K562 (cell line): ENCODE measurements around the gene DAPK3. TPM values are rescaled to one million over a fixed set of nuclear protein-coding genes. Genes with fewer than 3 reads are reported as not detected.

ENCODE experiments used
- BCOR ChIP-seq: fragments of 450-650 bp; IDR thresholded peaks from 2 replicates; pipeline ENCODE4 v1.6.1; 2016
- EGR1 ChIP-seq: fragments of 450-650 bp; conservative IDR thresholded peaks from 2 replicates; pipeline ENCODE4 v1.6.1; 2017; ENCODE audit warnings: mild to moderate bottlenecking
- FOXA3 ChIP-seq, 2 experiments: fragments of 450-650 bp in 1 of 2; sonication (generic) in 1 of 2; formaldehyde crosslinking; IDR thresholded peaks in 1 of 2; conservative IDR thresholded peaks in 1 of 2; 2 replicates each; pipeline versions ENCODE4 v1.4.0 to v1.8.0; 2020 to 2022; ENCODE audit warnings: mild to moderate bottlenecking in 2 of 2, missing genetic modification reagents in 1 of 2
- HDAC6 ChIP-seq: IDR thresholded peaks from 2 replicates; pipeline ENCODE4 v1.6.1; 2012; ENCODE audit warnings: low read depth, mild to moderate bottlenecking, control low read depth, inconsistent platforms, low read length, moderate library complexity
- HMG20B ChIP-seq: fragments of 250-450 bp; sonication (Bioruptor Pico); IDR thresholded peaks from 2 replicates; pipeline ENCODE4 v1.5.0; 2021; ENCODE audit warnings: mild to moderate bottlenecking
- KLF6 ChIP-seq: fragments of 250-450 bp; sonication (Bioruptor Pico); IDR thresholded peaks from 2 replicates; pipeline ENCODE4 v1.4.0; 2020; ENCODE audit warnings: mild to moderate bottlenecking, moderate library complexity, borderline replicate concordance
- MECOM ChIP-seq: fragments of 250-450 bp; sonication (Bioruptor Pico); IDR thresholded peaks from 2 replicates; pipeline ENCODE4 v1.8.0; 2022; ENCODE audit warnings: inconsistent platforms
- NFIX ChIP-seq: fragments of 250-450 bp; sonication (Bioruptor Pico); IDR thresholded peaks from 2 replicates; pipeline ENCODE4 v1.4.0; 2020; ENCODE audit warnings: low read depth, mild to moderate bottlenecking, moderate library complexity
- RFX1 ChIP-seq: fragments of 450-650 bp; IDR thresholded peaks from 2 replicates; pipeline ENCODE4 v1.6.1; 2016; ENCODE audit warnings: mild to moderate bottlenecking, moderate library complexity
- RHOXF2B ChIP-seq: fragments of 250-450 bp; sonication (Bioruptor Pico); conservative IDR thresholded peaks from 2 replicates; pipeline ENCODE4 v1.5.1; 2021
- USF2 ChIP-seq: sonication (generic); formaldehyde crosslinking; IDR thresholded peaks from 2 replicates; pipeline ENCODE4 v1.5.0; 2020; ENCODE audit warnings: missing genetic modification reagents
- ZNF263 ChIP-seq: sonication (generic); formaldehyde crosslinking; IDR thresholded peaks from 2 replicates; pipeline ENCODE4 v1.8.0; 2022; ENCODE audit warnings: mild to moderate bottlenecking, missing genetic modification reagents, borderline replicate concordance
- ZNF609 ChIP-seq: sonication (generic); formaldehyde crosslinking; IDR thresholded peaks from 2 replicates; pipeline ENCODE4 v1.8.1; 2023; ENCODE audit warnings: missing genetic modification reagents, mild to moderate bottlenecking, borderline replicate concordance
- polyA plus RNA-seq, 8 experiments: library from polyadenylated mRNA; depleted of rRNA in 4 of 8; stranded (reverse) in 5 of 8; unstranded in 3 of 8; fragments of >200 nt; fragmentation: Nextera tagmentation in 2 of 8; fragmentation: Illumina TruSeq in 1 of 8; extraction: Ambion mirVana in 2 of 8; extraction: Trizol in 1 of 8; gene quantifications; 2 replicates each; pipeline versions ENCODE4 v1.2.1 to v1.2.3, GENCODE V29; 2011 to 2014; ENCODE audit warnings: inconsistent platforms in 1 of 8, missing spikeins in 1 of 8
- total RNA-seq, 7 experiments: library from RNA; depleted of rRNA in 6 of 7; stranded (reverse); fragments of >200 nt in 6 of 7; fragmentation: Illumina TruSeq in 2 of 7; extraction: Trizol in 2 of 7; gene quantifications; 2 replicates each; pipeline versions ENCODE4 v1.2.1 to v1.2.3, GENCODE V29; 2011 to 2021; ENCODE audit warnings: low replicate concordance in 1 of 7
- TF ChIP-seq, protein P1 (sequence below): fragments of 250-450 bp; sonication (Bioruptor Pico); IDR thresholded peaks from 2 replicates; pipeline ENCODE4 v1.4.0; 2020; ENCODE audit warnings: mild to moderate bottlenecking, moderate library complexity
- TF ChIP-seq, protein P2 (sequence below): fragments of 450-650 bp; IDR thresholded peaks from one replicate; pipeline ENCODE4 v1.6.1; 2018; ENCODE audit warnings: mild to moderate bottlenecking, moderate library complexity; ENCODE audit not compliant: partially characterized antibody

Gene DAPK3
- total and polyA plus RNA-seq, 9 of the 15 experiments (the other 6 are each of a cell fraction or from before 2014, with no cell fraction given) = 0.14 to 63.4 (median 25.0) TPM

- TF ChIP-seq ZNF609 (CRISPR knock-in tag) (no peak), ZNF263 (CRISPR knock-in tag) (peak; percentile 9; the same call in 1 of the 2 replicates), BCOR (peak; percentile 65), MECOM (no peak), HMG20B (CRISPR knock-in tag) (no peak), RFX1 (no peak), USF2 (CRISPR knock-in tag) (peak; percentile 94), NFIX (CRISPR knock-in tag) (no peak), EGR1 (peak; percentile 53; the same call in 1 of the 2 replicates), HDAC6 (no peak), RHOXF2B (CRISPR knock-in tag) (no peak), FOXA3 (CRISPR knock-in tag; conservative IDR thresholded peaks at IDR 0.05 in 1 of 2, IDR thresholded peaks at IDR 0.05 in 1 of 2) (no peak), KLF6 (CRISPR knock-in tag) (no peak)
- TF ChIP-seq, protein P1, sequence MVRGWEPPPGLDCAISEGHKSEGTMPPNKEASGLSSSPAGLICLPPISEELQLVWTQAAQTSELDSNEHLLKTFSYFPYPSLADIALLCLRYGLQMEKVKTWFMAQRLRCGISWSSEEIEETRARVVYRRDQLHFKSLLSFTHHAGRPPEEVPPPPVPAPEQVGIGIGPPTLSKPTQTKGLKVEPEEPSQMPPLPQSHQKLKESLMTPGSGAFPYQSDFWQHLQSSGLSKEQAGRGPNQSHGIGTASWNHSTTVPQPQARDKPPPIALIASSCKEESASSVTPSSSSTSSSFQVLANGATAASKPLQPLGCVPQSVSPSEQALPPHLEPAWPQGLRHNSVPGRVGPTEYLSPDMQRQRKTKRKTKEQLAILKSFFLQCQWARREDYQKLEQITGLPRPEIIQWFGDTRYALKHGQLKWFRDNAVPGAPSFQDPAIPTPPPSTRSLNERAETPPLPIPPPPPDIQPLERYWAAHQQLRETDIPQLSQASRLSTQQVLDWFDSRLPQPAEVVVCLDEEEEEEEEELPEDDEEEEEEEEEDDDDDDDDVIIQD (CRISPR knock-in tag) = no peak
- TF ChIP-seq, protein P2, sequence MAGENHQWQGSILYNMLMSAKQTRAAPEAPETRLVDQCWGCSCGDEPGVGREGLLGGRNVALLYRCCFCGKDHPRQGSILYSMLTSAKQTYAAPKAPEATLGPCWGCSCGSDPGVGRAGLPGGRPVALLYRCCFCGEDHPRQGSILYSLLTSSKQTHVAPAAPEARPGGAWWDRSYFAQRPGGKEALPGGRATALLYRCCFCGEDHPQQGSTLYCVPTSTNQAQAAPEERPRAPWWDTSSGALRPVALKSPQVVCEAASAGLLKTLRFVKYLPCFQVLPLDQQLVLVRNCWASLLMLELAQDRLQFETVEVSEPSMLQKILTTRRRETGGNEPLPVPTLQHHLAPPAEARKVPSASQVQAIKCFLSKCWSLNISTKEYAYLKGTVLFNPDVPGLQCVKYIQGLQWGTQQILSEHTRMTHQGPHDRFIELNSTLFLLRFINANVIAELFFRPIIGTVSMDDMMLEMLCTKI = no peak
Measured at GRCh38 chr19:4007021-4007835, 36.3 kb upstream of the DAPK3 start, which contains the start of gene PIAS4 (continued).
